Prostate gland (tissue), 2 donors: ENCODE data around the gene LMNB1. TPM values are rescaled to one million over a fixed set of nuclear protein-coding genes. Genes with fewer than 3 reads are reported as not detected.

Experiments
- DNase-seq: peaks from one replicate; pipeline ENCODE4 v3.0.0-alpha.2; 2019; ENCODE audit warnings: low spot score
- H3K27ac ChIP-seq, 2 donors: fragments of 200-600 bp; sonication (generic); 2 replicates each; pipeline ENCODE4 v1.5.1; 2017 to 2019
- H3K27me3 ChIP-seq: fragments of 200-600 bp; sonication (generic); replicated peaks from 2 replicates; pipeline ENCODE4 v1.5.1; 2019; ENCODE audit not compliant: insufficient read depth
- H3K36me3 ChIP-seq, 2 donors: fragments of 200-600 bp; sonication (generic); 1 replicate in 1 of 2; 2 replicates in 1 of 2; pipeline versions ENCODE4 v1.5.1 to v1.8.1; 2017 to 2019
- H3K4me1 ChIP-seq: fragments of 200-600 bp; sonication (generic); replicated peaks from 2 replicates; pipeline ENCODE4 v1.5.1; 2019
- H3K4me3 ChIP-seq, 2 donors: fragments of 200-600 bp; sonication (generic); 2 replicates each; pipeline ENCODE4 v1.5.1; 2017 to 2019
- H3K9me3 ChIP-seq: fragments of 200-600 bp; sonication (generic); 2 replicates; pipeline ENCODE4 v1.5.1; 2017
- CTCF ChIP-seq, 4 experiments: fragments of 200-600 bp in 2 of 4; fragments of 450-650 bp in 2 of 4; sonication (generic) in 2 of 4; IDR thresholded peaks; 1 replicate in 3 of 4; 2 replicates in 1 of 4; pipeline ENCODE4 v1.5.1; 2016 to 2019; ENCODE audit warnings: antibody characterized with exemption in 4 of 4, mild to moderate bottlenecking in 2 of 4, moderate library complexity in 2 of 4
- POLR2A ChIP-seq: fragments of 450-650 bp; IDR thresholded peaks from one replicate; pipeline ENCODE4 v1.6.1; 2016; ENCODE audit warnings: antibody characterized with exemption, mild to moderate bottlenecking
- POLR2AphosphoS5 ChIP-seq: sonication (generic); formaldehyde crosslinking; IDR thresholded peaks from one replicate; pipeline ENCODE4 v1.6.1; 2017; ENCODE audit warnings: antibody characterized with exemption
- WGBS: methylation state at CpG from one replicate; pipeline ENCODE4 v1.1.5; 2018; 5-methylcytosine and 5-hydroxymethylcytosine counted together
- intact Hi-C: fragments of 100-400 bp; cut with DNase I; formaldehyde crosslinking; loops from one replicate; pipeline ENCODE4 v1.14.2; 2022
- small RNA-seq, 2 donors: library from RNA; depleted of rRNA; stranded (forward); fragments of <200 nt; gene quantifications; one replicate each; pipeline ENCODE3, GENCODE V24; 2016
- total RNA-seq, 2 donors: library from RNA; depleted of rRNA; stranded (reverse); fragments of >200 nt; gene quantifications; one replicate each; pipeline ENCODE4 v1.1.0, GENCODE V29; 2016

LMNB1 gene
- total RNA-seq, 2 donors from 2014 or later: 11.5 to 12.2 TPM

GRCh38 chr5:126878634-126879033 lies 101.7 kb downstream of the LMNB1 start:
- Histone ChIP-seq H3K27ac (no peak overlapping the region), H3K27me3 (no peaks in the 10 kb centered on the region), H3K4me1 (no peaks in the 10 kb centered on the region), H3K36me3 (no peaks in the 10 kb centered on the region), H3K4me3 (no peak overlapping the region), H3K9me3 (no peaks in the 10 kb centered on the region)
- intact Hi-C loops: no loop called here
- 86% methylated on average over 4 of the region's 4 CpGs for WGBS
- DNase-seq: no peak
- TF ChIP-seq POLR2A (no peak), CTCF (IDR thresholded peaks at IDR 0.05) (no peak), POLR2AphosphoS5 (no peak)

- 51% methylated on average over 5 of the region's 5 CpGs for WGBS
These were observed 105.1 kb downstream of the LMNB1 start for GRCh38 chr5:126881821-126882600.

GRCh38 chr5:126883564-126884245 lies 106.8 kb downstream of the LMNB1 start:
- Histone ChIP-seq H3K36me3 (no peaks in the 10 kb centered on the region), H3K27me3 (no peaks in the 10 kb centered on the region), H3K9me3 (no peaks in the 10 kb centered on the region), H3K4me1 (no peaks in the 10 kb centered on the region), H3K4me3 (no peak overlapping the region), H3K27ac (no peak overlapping the region)
- no peak for DNase-seq
- intact Hi-C loops: no loop called here
- 54% methylated on average over 2 of the region's 2 CpGs for WGBS
- TF ChIP-seq CTCF (IDR thresholded peaks at IDR 0.05): no peak
- no peak for TF ChIP-seq POLR2AphosphoS5
- no peak for TF ChIP-seq POLR2A

More at GRCh38 chr5:126881821-126882600, 105.1 kb downstream of the LMNB1 start:
- H3K4me1 ChIP-seq: no peaks in the 10 kb centered on the region
- H3K9me3 ChIP-seq: no peaks in the 10 kb centered on the region
- TF ChIP-seq CTCF (IDR thresholded peaks at IDR 0.05) (no peak), POLR2AphosphoS5 (peak; percentile 16)
- H3K27ac ChIP-seq: no peak overlapping the region
- H3K27me3 ChIP-seq: no peaks in the 10 kb centered on the region
- DNase-seq: no peak
- no peaks in the 10 kb centered on the region for H3K36me3 ChIP-seq
- intact Hi-C loops: no loop called here
- no peak overlapping the region for H3K4me3 ChIP-seq

- no peak for TF ChIP-seq POLR2A
- TF ChIP-seq CTCF (IDR thresholded peaks at IDR 0.05): no peak
- TF ChIP-seq POLR2AphosphoS5: no peak
- Histone ChIP-seq H3K27me3 (no peaks in the 10 kb centered on the region), H3K36me3 (no peaks in the 10 kb centered on the region), H3K4me3 (no peak overlapping the region), H3K27ac (no peak overlapping the region), H3K9me3 (no peaks in the 10 kb centered on the region), H3K4me1 (no peaks in the 10 kb centered on the region)
- DNase-seq: no peak
- WGBS: 51% methylated on average over 5 of the region's 5 CpGs
- intact Hi-C loops: no loop called here
These were observed 107.4 kb downstream of the LMNB1 start for GRCh38 chr5:126884269-126884819.

Small RNA genes lying within 50 kb of the gene (small RNA-seq; reads per million reads assigned to genes)
- gene RNU6-752P: 0 reads per million in 2 donors

Other genes with a start within 250 kb of the LMNB1 start
- 10 to 100 TPM; 59.8 to 62.7 TPM for gene ALDH7A1, start 181.9 kb upstream of the LMNB1 start, total RNA-seq
- 10 to 100 TPM; 22.2 to 40.7 TPM for gene PHAX, start 176.2 kb upstream of the LMNB1 start, total RNA-seq